K562 (cell line): Measurements from ENCODE around the gene CELSR2. TPM values are rescaled to one million over a fixed set of nuclear protein-coding genes. Genes with fewer than 3 reads are reported as not detected.

Source experiments
- ATAC-seq: fragments of 200-7000 bp; cut with Tn5 transposase; 3 replicates; pipeline ENCODE4 v1.9.1; 2020; ENCODE audit warnings: moderate library complexity
- BruUV-seq: library from RNA; stranded (reverse); fragments of 400-500 nt; replicated peaks from 2 replicates; lab custom pipeline; 2021; lab: Mats Ljungman, UMichigan
- CTCF ChIA-PET: fragments of 300-600 bp; formaldehyde crosslinking; extraction: SDS; loops from one replicate; lab custom pipeline; 2021; ENCODE audit warnings: low intra/inter-chr PET ratio; lab: Yijun Ruan, JAX
- POLR2A ChIA-PET: fragments of 300-600, 350-650 bp; sonication (Branson Sonifier 250); formaldehyde crosslinking; extraction: SDS; loops from one replicate; lab custom pipeline; 2021; ENCODE audit warnings: antibody characterized with exemption, inconsistent platforms; lab: Yijun Ruan, JAX
- DNase-seq, 4 experiments: peaks; one replicate each; pipeline versions ENCODE4 v3.0.0 to v3.0.0-alpha.2; 2011 to 2018; ENCODE audit warnings: low spot score in 3 of 4, mixed read lengths in 3 of 4; ENCODE audit errors: extremely low read depth in 1 of 4
- FAIRE-seq: peaks from 2 replicates; lab custom pipeline; 2011; peaks lifted over from hg19 to GRCh38; lab: Jason Lieb, UNC
- H2AFZ ChIP-seq: 2 replicates; pipeline ENCODE4 v1.6.0; 2011; ENCODE audit warnings: low read depth, low read length, control low read depth, inconsistent platforms
- H3K27ac ChIP-seq: fragments of 200-600 bp; 3 replicates; pipeline ENCODE4 v1.8.0; 2011; ENCODE audit warnings: low read depth, mild to moderate bottlenecking, control low read depth, inconsistent platforms, low read length, moderate library complexity, mixed read lengths; ENCODE audit errors: extremely low read depth
- H3K27me3 ChIP-seq, 2 experiments: fragments of 300-600 bp in 1 of 2; 2 replicates in 1 of 2; 3 replicates in 1 of 2; pipeline versions ENCODE4 v1.6.0 to v1.8.0; 2011; ENCODE audit warnings: inconsistent platforms in 2 of 2, low read length in 2 of 2, mild to moderate bottlenecking in 1 of 2, mixed read lengths in 1 of 2, moderate library complexity in 1 of 2; ENCODE audit not compliant: control insufficient read depth in 2 of 2, insufficient read depth in 2 of 2
- H3K36me3 ChIP-seq: fragments of 300-600 bp; 3 replicates; pipeline ENCODE4 v1.8.0; 2011; ENCODE audit warnings: mild to moderate bottlenecking, low read length, inconsistent platforms; ENCODE audit not compliant: control insufficient read depth, insufficient read depth
- H3K4me1 ChIP-seq, 2 experiments: fragments of 200-600 bp in 1 of 2; replicated peaks in 1 of 2; 2 replicates in 1 of 2; 3 replicates in 1 of 2; pipeline versions ENCODE4 v1.5.1 to v1.8.0; 2011; ENCODE audit warnings: inconsistent platforms in 2 of 2, low read length in 2 of 2, mild to moderate bottlenecking in 1 of 2, mixed read lengths in 1 of 2, moderate library complexity in 1 of 2; ENCODE audit not compliant: control insufficient read depth in 2 of 2, insufficient read depth in 2 of 2
- H3K4me2 ChIP-seq: 2 replicates; pipeline ENCODE4 v1.6.1; 2011; ENCODE audit warnings: low read length, control low read depth, inconsistent platforms, mixed read lengths; ENCODE audit not compliant: insufficient read depth
- H3K4me3 ChIP-seq: fragments of 200-600 bp; sonication (generic), shearing (Covaris generic); 2 replicates; pipeline ENCODE4 v1.5.1; 2016; ENCODE audit warnings: control low read depth, inconsistent platforms
- H3K79me2 ChIP-seq: fragments of 200-600 bp; 3 replicates; pipeline ENCODE4 v1.8.0; 2011; ENCODE audit warnings: low read length, inconsistent platforms; ENCODE audit not compliant: control insufficient read depth, insufficient read depth
- H3K9ac ChIP-seq, 2 experiments: 2 replicates each; pipeline versions ENCODE4 v1.6.0 to v1.6.1; 2011; ENCODE audit warnings: low read depth in 2 of 2, low read length in 2 of 2, control low read depth in 1 of 2, inconsistent platforms in 1 of 2, mild to moderate bottlenecking in 1 of 2, mixed read lengths in 1 of 2; ENCODE audit not compliant: insufficient read depth in 1 of 2
- H3K9me1 ChIP-seq: one replicate; pipeline ENCODE4 v1.6.0; 2011; ENCODE audit warnings: inconsistent platforms, mild to moderate bottlenecking, low read length, moderate library complexity; ENCODE audit not compliant: control insufficient read depth, insufficient read depth
- H3K9me3 ChIP-seq: replicated peaks from 2 replicates; pipeline ENCODE4 v1.5.1; 2011; ENCODE audit warnings: low read depth, low read length, inconsistent platforms; ENCODE audit not compliant: control insufficient read depth, insufficient read depth
- H4K20me1 ChIP-seq: replicated peaks from 2 replicates; pipeline ENCODE4 v1.6.1; 2011; ENCODE audit warnings: low read length, inconsistent platforms, mixed read lengths; ENCODE audit not compliant: control insufficient read depth, insufficient read depth
- CEBPG ChIP-seq, 3 experiments: fragments of 200-800 bp in 1 of 3; sonication (Bioruptor generic) in 1 of 3; sonication (generic) in 1 of 3; formaldehyde crosslinking in 1 of 3; IDR thresholded peaks in 2 of 3; conservative IDR thresholded peaks in 1 of 3; 2 replicates each; pipeline versions ENCODE4 v1.6.1 to v1.8.0; 2016 to 2022; ENCODE audit warnings: missing compliant biosample characterization in 2 of 3, missing genetic modification characterization in 2 of 3, mild to moderate bottlenecking in 1 of 3, missing genetic modification reagents in 1 of 3
- FOXA3 ChIP-seq, 2 experiments: fragments of 450-650 bp in 1 of 2; sonication (generic) in 1 of 2; formaldehyde crosslinking; IDR thresholded peaks in 1 of 2; conservative IDR thresholded peaks in 1 of 2; 2 replicates each; pipeline versions ENCODE4 v1.4.0 to v1.8.0; 2020 to 2022; ENCODE audit warnings: mild to moderate bottlenecking in 2 of 2, missing genetic modification reagents in 1 of 2
- PHF21A ChIP-seq: fragments of 450-650 bp; IDR thresholded peaks from 2 replicates; pipeline ENCODE4 v1.6.1; 2017; ENCODE audit warnings: low read depth, borderline replicate concordance
- ZBED1 ChIP-seq: IDR thresholded peaks from 2 replicates; pipeline ENCODE4 v1.6.1; 2014
- ZNF75A ChIP-seq: fragments of 450-650 bp; formaldehyde crosslinking; IDR thresholded peaks from 2 replicates; pipeline ENCODE4 v1.4.0; 2020; ENCODE audit warnings: mild to moderate bottlenecking
- WGBS: fragments of 100-300 bp; shearing (Covaris generic); methylation state at CpG from one replicate; pipeline ENCODE4 v1.1.6; 2016; ENCODE audit warnings: low coverage, mixed read lengths; ENCODE audit not compliant: insufficient coverage; ENCODE audit errors: missing lambda C conversion rate; 5-methylcytosine and 5-hydroxymethylcytosine counted together
- in situ Hi-C: fragments of 300-500 bp; cut with MboI; formaldehyde crosslinking; loops from 4 replicates; pipeline ENCODE4 v1.15.0; 2018; ENCODE audit warnings: inconsistent platforms, mixed read lengths
- intact Hi-C: fragments of 100-400 bp; cut with micrococcal nuclease; formaldehyde crosslinking; loops from 2 replicates; pipeline ENCODE4 v1.14.2; 2022
- polyA plus RNA-seq, 8 experiments: library from polyadenylated mRNA; depleted of rRNA in 4 of 8; stranded (reverse) in 5 of 8; unstranded in 3 of 8; fragments of >200 nt; fragmentation: Nextera tagmentation in 2 of 8; fragmentation: Illumina TruSeq in 1 of 8; extraction: Ambion mirVana in 2 of 8; extraction: Trizol in 1 of 8; gene quantifications; 2 replicates each; pipeline versions ENCODE4 v1.2.1 to v1.2.3, GENCODE V29; 2011 to 2014; ENCODE audit warnings: inconsistent platforms in 1 of 8, missing spikeins in 1 of 8
- total RNA-seq, 7 experiments: library from RNA; depleted of rRNA in 6 of 7; stranded (reverse); fragments of >200 nt in 6 of 7; fragmentation: Illumina TruSeq in 2 of 7; extraction: Trizol in 2 of 7; gene quantifications; 2 replicates each; pipeline versions ENCODE4 v1.2.1 to v1.2.3, GENCODE V29; 2011 to 2021; ENCODE audit warnings: low replicate concordance in 1 of 7
- TF ChIP-seq, protein P1 (sequence below): fragments of 450-650 bp; IDR thresholded peaks from 2 replicates; pipeline ENCODE4 v1.6.1; 2016; ENCODE audit warnings: antibody characterized with exemption
- TF ChIP-seq, protein P2 (sequence below), 2 experiments: IDR thresholded peaks in 1 of 2; conservative IDR thresholded peaks in 1 of 2; 2 replicates each; pipeline ENCODE4 v1.6.1; 2016; ENCODE audit warnings: low read depth in 2 of 2, mild to moderate bottlenecking in 1 of 2, missing compliant biosample characterization in 1 of 2, missing genetic modification characterization in 1 of 2, moderate library complexity in 1 of 2
- TF ChIP-seq, protein P3 (sequence below): fragments of 200-800 bp; sonication (Bioruptor generic); IDR thresholded peaks from 2 replicates; pipeline ENCODE4 v1.6.1; 2016; ENCODE audit warnings: missing genetic modification characterization, missing compliant biosample characterization

The CELSR2 gene
- total and polyA plus RNA-seq, 9 of the 15 experiments (the other 6 are each of a cell fraction or from before 2014, with no cell fraction given), result 0.31 to 21.9 (median 4.2) TPM

DNA sequence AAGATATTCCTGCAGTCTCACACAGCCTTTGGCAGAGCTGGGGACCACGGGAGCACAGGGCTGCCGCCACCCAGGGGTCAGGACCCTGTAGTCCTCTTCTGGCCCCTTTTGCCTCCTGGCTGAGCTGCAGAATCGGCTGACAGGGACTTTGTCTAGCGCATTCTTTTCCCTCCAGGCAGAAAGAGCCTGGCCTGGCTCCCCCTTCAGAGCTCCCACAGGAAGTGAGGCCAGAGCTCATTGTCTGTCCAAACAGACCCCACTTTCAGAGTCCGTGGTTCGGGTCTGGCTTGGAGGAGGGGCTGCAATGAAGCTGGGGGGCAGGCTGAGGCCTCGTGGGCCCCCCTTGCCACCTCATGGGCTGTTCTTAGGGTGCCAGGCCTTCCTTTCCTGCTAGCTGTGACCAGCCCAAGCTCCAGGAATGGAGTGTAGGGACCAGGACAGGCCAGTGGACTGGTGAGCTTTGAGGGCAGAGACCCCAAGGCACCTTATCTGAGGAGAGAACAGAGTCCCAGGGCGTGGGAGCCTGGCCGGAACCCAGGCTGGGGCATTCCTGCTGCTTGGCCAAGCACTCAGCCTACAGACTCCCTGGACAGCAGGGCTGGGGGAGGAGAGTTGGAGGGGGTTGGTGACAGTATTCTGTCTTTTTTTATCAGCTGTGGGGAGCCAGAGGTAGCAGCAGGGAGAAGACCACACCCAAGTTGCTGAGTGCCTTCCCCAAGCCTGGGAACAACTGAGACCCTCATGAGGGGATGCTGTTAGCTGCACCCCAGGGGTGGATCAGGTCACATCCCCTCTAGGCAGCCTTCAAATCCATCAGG is 4.7 kb downstream of the CELSR2 start:
- in situ Hi-C loops, result no loop called here
- Histone ChIP-seq H3K4me1 (peaks cover 40 to 80% of the 10 kb centered on the region in 2 experiments), H2AFZ (peak overlapping the region; percentile 69), H3K27ac (peak overlapping the region; percentile 89), H3K79me2 (peaks cover 36% of the 10 kb centered on the region), H3K4me3 (peak overlapping the region; percentile 18; the same call in 1 of the 2 replicates), H3K4me2 (peak overlapping the region; percentile 83), H3K9me1 (peaks cover 4% of the 10 kb centered on the region), H3K27me3 (no peaks in the 10 kb centered on the region), H3K9me3 (no peaks in the 10 kb centered on the region), H3K36me3 (peaks cover 9% of the 10 kb centered on the region; the same call in 2 of the 3 replicates), H3K9ac (peak overlapping the region; percentile 81 to 89), H4K20me1 (no peaks in the 10 kb centered on the region)
- peak; percentile 79 for ATAC-seq
- peak; percentile 97 for FAIRE-seq
- CTCF ChIA-PET, result no interaction called here
- intact Hi-C loops, result loop anchor here (2.0 kb wide), 1 partner anchor 53 kb away; no protein-coding TSS in a partner anchor
- BruUV-seq, result no TSS peak
- peak; percentile 84 to 89 (median 86) for DNase-seq
- WGBS, result 5% methylated on average over 9 of the region's 9 CpGs
- POLR2A ChIA-PET, result interaction anchor here (0.6 to 4.8 kb wide), 19 partner anchors 8 to 578 kb away, joined by 3 to 36 read pairs (median 4); partner anchors contain the start of genes PSRC1 and SORT1
- no peak for TF ChIP-seq ZNF75A (CRISPR knock-in tag)
- no peak for TF ChIP-seq PHF21A
- no peak for TF ChIP-seq CEBPG (CRISPR knock-in tag; IDR thresholded peaks at IDR 0.05)
- TF ChIP-seq CEBPG (tag; conservative IDR thresholded peaks at IDR 0.05 in 1 of 2, IDR thresholded peaks at IDR 0.05 in 1 of 2), result no peak
- TF ChIP-seq FOXA3 (CRISPR knock-in tag; conservative IDR thresholded peaks at IDR 0.05 in 1 of 2, IDR thresholded peaks at IDR 0.05 in 1 of 2), result peak in 1 of 2 experiments; percentile 48; a peak in 1 of 4 replicates
- TF ChIP-seq, protein P1, sequence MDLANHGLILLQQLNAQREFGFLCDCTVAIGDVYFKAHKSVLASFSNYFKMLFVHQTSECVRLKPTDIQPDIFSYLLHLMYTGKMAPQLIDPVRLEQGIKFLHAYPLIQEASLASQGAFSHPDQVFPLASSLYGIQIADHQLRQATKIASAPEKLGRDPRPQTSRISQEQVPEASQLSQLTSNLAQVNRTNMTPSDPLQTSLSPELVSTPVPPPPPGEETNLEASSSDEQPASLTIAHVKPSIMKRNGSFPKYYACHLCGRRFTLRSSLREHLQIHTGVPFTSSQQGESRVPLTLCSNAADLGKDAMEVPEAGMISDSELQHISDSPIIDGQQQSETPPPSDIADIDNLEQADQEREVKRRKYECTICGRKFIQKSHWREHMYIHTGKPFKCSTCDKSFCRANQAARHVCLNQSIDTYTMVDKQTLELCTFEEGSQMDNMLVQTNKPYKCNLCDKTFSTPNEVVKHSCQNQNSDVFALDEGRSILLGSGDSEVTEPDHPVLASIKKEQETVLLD, result 0 out of 2 replicates have a peak, but pooled peaks have one; percentile 12
- TF ChIP-seq, protein P2, sequence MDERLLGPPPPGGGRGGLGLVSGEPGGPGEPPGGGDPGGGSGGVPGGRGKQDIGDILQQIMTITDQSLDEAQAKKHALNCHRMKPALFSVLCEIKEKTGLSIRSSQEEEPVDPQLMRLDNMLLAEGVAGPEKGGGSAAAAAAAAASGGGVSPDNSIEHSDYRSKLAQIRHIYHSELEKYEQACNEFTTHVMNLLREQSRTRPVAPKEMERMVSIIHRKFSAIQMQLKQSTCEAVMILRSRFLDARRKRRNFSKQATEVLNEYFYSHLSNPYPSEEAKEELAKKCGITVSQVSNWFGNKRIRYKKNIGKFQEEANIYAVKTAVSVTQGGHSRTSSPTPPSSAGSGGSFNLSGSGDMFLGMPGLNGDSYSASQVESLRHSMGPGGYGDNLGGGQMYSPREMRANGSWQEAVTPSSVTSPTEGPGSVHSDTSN (CRISPR knock-in tag; IDR thresholded peaks at IDR 0.05; ENCODE audit: low read depth), result no peak
- TF ChIP-seq, protein P2 (tag; conservative IDR thresholded peaks at IDR 0.05; ENCODE audit: low read depth), result no peak
- 0 out of 2 replicates have a peak, but pooled peaks have one; percentile 44 for TF ChIP-seq ZBED1
- TF ChIP-seq, protein P3, sequence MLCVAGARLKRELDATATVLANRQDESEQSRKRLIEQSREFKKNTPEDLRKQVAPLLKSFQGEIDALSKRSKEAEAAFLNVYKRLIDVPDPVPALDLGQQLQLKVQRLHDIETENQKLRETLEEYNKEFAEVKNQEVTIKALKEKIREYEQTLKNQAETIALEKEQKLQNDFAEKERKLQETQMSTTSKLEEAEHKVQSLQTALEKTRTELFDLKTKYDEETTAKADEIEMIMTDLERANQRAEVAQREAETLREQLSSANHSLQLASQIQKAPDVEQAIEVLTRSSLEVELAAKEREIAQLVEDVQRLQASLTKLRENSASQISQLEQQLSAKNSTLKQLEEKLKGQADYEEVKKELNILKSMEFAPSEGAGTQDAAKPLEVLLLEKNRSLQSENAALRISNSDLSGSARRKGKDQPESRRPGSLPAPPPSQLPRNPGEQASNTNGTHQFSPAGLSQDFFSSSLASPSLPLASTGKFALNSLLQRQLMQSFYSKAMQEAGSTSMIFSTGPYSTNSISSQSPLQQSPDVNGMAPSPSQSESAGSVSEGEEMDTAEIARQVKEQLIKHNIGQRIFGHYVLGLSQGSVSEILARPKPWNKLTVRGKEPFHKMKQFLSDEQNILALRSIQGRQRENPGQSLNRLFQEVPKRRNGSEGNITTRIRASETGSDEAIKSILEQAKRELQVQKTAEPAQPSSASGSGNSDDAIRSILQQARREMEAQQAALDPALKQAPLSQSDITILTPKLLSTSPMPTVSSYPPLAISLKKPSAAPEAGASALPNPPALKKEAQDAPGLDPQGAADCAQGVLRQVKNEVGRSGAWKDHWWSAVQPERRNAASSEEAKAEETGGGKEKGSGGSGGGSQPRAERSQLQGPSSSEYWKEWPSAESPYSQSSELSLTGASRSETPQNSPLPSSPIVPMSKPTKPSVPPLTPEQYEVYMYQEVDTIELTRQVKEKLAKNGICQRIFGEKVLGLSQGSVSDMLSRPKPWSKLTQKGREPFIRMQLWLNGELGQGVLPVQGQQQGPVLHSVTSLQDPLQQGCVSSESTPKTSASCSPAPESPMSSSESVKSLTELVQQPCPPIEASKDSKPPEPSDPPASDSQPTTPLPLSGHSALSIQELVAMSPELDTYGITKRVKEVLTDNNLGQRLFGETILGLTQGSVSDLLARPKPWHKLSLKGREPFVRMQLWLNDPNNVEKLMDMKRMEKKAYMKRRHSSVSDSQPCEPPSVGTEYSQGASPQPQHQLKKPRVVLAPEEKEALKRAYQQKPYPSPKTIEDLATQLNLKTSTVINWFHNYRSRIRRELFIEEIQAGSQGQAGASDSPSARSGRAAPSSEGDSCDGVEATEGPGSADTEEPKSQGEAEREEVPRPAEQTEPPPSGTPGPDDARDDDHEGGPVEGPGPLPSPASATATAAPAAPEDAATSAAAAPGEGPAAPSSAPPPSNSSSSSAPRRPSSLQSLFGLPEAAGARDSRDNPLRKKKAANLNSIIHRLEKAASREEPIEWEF (CRISPR knock-in tag), result no peak
